Keratinocyte (primary cell): ENCODE results near the gene FMNL2. TPM values are rescaled to one million over a fixed set of nuclear protein-coding genes. Genes with fewer than 3 reads are reported as not detected.

ENCODE experiments used
- DNase-seq: peaks from one replicate; pipeline ENCODE4 v3.0.0-alpha.2; 2011; ENCODE audit warnings: low read depth, missing footprints, low spot score
- FAIRE-seq: peaks from 2 replicates; lab custom pipeline; 2011; peaks lifted over from hg19 to GRCh38; lab: Jason Lieb, UNC
- H2AFZ ChIP-seq: 2 replicates; pipeline ENCODE4 v1.6.0; 2012; ENCODE audit warnings: low read length, control low read depth, inconsistent platforms; ENCODE audit not compliant: control insufficient read depth
- H3K27ac ChIP-seq: 2 replicates; pipeline ENCODE4 v1.5.1; 2011; ENCODE audit warnings: low read length; ENCODE audit not compliant: control insufficient read depth, insufficient read depth
- H3K27me3 ChIP-seq: 3 replicates; pipeline ENCODE4 v1.6.0; 2011; ENCODE audit warnings: low read length; ENCODE audit not compliant: control insufficient read depth, insufficient read depth; ENCODE audit errors: extremely low read depth
- H3K36me3 ChIP-seq, 2 experiments: 2 replicates in 1 of 2; 3 replicates in 1 of 2; pipeline ENCODE4 v1.5.1; 2011; ENCODE audit warnings: low read length in 2 of 2, mild to moderate bottlenecking in 1 of 2; ENCODE audit not compliant: control insufficient read depth in 2 of 2, insufficient read depth in 2 of 2; ENCODE audit errors: extremely low read depth in 1 of 2
- H3K4me1 ChIP-seq: 3 replicates; pipeline ENCODE4 v1.5.1; 2011; ENCODE audit warnings: low read length; ENCODE audit not compliant: control insufficient read depth, insufficient read depth; ENCODE audit errors: extremely low read depth
- H3K4me2 ChIP-seq: 3 replicates; pipeline ENCODE4 v1.6.0; 2011; ENCODE audit warnings: low read depth, low read length; ENCODE audit not compliant: control insufficient read depth, insufficient read depth; ENCODE audit errors: extremely low read depth
- H3K4me3 ChIP-seq, 3 experiments: fragments of 200-600 bp in 1 of 3; sonication (generic) in 1 of 3; 2 replicates in 2 of 3; 3 replicates in 1 of 3; pipeline ENCODE4 v1.5.1; 2011 to 2016; ENCODE audit warnings: low read length in 3 of 3, mild to moderate bottlenecking in 3 of 3, control low read depth in 2 of 3, inconsistent platforms in 1 of 3, low read depth in 1 of 3, mixed read lengths in 1 of 3, mixed run types in 1 of 3, moderate library complexity in 1 of 3; ENCODE audit not compliant: control insufficient read depth in 2 of 3, insufficient read depth in 2 of 3; ENCODE audit errors: extremely low read depth in 1 of 3
- H3K79me2 ChIP-seq: 2 replicates; pipeline ENCODE4 v1.6.0; 2012; ENCODE audit warnings: low read length; ENCODE audit not compliant: control insufficient read depth, insufficient read depth
- H3K9ac ChIP-seq: 3 replicates; pipeline ENCODE4 v1.6.0; 2011; ENCODE audit warnings: low read length; ENCODE audit not compliant: control insufficient read depth, insufficient read depth; ENCODE audit errors: extremely low read depth
- H3K9me1 ChIP-seq: 3 replicates; pipeline ENCODE4 v1.6.0; 2011; ENCODE audit warnings: low read length; ENCODE audit not compliant: control insufficient read depth, insufficient read depth; ENCODE audit errors: extremely low read depth
- H3K9me3 ChIP-seq: 2 replicates; pipeline ENCODE4 v1.5.1; 2012; ENCODE audit warnings: low read depth, low read length; ENCODE audit not compliant: control insufficient read depth
- H4K20me1 ChIP-seq: 3 replicates; pipeline ENCODE4 v1.6.0; 2011; ENCODE audit warnings: low read length; ENCODE audit not compliant: control insufficient read depth, insufficient read depth; ENCODE audit errors: extremely low read depth
- EZH2 ChIP-seq: IDR thresholded peaks from one replicate; pipeline ENCODE4 v1.6.1; 2012; ENCODE audit warnings: inconsistent platforms, mild to moderate bottlenecking, low read length, moderate library complexity
- dilution Hi-C: fragments of 300-500 bp; cut with MboI; formaldehyde crosslinking; loops from one replicate; pipeline ENCODE4 v1.7.0; 2020; ENCODE audit warnings: low sequenced_read_pairs; ENCODE audit not compliant: extremely low pct_ligation_motif_present
- polyA plus RNA-seq, 5 experiments: library from polyadenylated mRNA; depleted of rRNA in 3 of 5; stranded (reverse) in 3 of 5; stranded (forward) in 1 of 5; unstranded in 1 of 5; fragments of >200 nt; gene quantifications; 1 replicate in 1 of 5; 2 replicates in 3 of 5; 3 replicates in 1 of 5; pipeline versions ENCODE4 v1.2.1 to v1.2.3, GENCODE V29; 2011 to 2012; ENCODE audit warnings: missing spikeins in 2 of 5, low read depth in 1 of 5, low replicate concordance in 1 of 5
- TF ChIP-seq, protein P1 (sequence below), 3 experiments: IDR thresholded peaks in 1 of 3; conservative IDR thresholded peaks in 1 of 3; optimal IDR thresholded peaks in 1 of 3; 2 replicates in 2 of 3; 3 replicates in 1 of 3; pipeline versions ENCODE3 to v1.5.1; 2011; ENCODE audit warnings: low read length in 3 of 3, mild to moderate bottlenecking in 3 of 3, moderate library complexity in 2 of 3, control low read depth in 1 of 3, inconsistent platforms in 1 of 3; ENCODE audit not compliant: insufficient read depth in 2 of 3; ENCODE audit errors: extremely low read depth in 1 of 3

FMNL2 gene
- polyA plus RNA-seq, 1 donor (not counting 4 experiments of a cell fraction or from before 2014, with no cell fraction given) = 62.7 TPM

DNA sequence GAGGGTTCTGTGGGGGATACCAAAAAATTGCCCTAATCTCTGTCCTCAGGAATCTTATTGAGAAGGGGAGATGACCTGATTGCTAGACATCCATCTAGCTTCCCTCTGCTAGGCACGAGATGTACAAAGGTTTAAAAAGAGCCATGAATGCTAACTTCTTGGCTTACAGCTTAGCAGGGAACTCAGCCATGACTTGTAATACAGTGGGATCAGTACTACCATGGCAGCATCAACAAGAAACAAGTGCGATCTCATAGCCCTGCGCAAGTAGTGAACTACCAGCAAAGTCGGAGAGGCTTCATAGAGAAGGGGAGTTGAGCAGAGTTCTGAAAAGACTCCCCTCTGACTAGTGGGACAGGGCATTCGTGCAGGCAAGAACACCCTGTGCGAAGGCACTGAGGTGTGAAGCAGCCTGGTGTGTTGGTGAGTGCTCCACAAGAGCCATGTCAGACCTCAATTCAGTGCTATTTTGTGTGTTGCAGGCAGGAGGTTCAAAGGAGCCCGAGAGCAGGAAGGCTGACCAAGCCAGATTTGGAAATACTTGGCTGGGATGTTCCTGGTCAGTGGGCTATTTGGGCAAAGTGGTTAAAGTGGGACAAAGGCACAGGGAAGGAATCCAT lies 130.0 kb downstream of the FMNL2 start:
- Histone ChIP-seq H3K27me3 (no peaks in the 10 kb centered on the region), H3K79me2 (peaks cover 91% of the 10 kb centered on the region), H3K9ac (no peak overlapping the region), H3K9me3 (no peaks in the 10 kb centered on the region), H3K36me3 (no peaks in the 10 kb centered on the region), H4K20me1 (no peaks in the 10 kb centered on the region), H3K4me3 (no peak overlapping the region), H2AFZ (no peak overlapping the region), H3K4me2 (no peak overlapping the region), H3K4me1 (peaks cover 44% of the 10 kb centered on the region), H3K9me1 (peaks cover 7% of the 10 kb centered on the region), H3K27ac (no peak overlapping the region)
- no peak for TF ChIP-seq EZH2
- TF ChIP-seq, protein P1, sequence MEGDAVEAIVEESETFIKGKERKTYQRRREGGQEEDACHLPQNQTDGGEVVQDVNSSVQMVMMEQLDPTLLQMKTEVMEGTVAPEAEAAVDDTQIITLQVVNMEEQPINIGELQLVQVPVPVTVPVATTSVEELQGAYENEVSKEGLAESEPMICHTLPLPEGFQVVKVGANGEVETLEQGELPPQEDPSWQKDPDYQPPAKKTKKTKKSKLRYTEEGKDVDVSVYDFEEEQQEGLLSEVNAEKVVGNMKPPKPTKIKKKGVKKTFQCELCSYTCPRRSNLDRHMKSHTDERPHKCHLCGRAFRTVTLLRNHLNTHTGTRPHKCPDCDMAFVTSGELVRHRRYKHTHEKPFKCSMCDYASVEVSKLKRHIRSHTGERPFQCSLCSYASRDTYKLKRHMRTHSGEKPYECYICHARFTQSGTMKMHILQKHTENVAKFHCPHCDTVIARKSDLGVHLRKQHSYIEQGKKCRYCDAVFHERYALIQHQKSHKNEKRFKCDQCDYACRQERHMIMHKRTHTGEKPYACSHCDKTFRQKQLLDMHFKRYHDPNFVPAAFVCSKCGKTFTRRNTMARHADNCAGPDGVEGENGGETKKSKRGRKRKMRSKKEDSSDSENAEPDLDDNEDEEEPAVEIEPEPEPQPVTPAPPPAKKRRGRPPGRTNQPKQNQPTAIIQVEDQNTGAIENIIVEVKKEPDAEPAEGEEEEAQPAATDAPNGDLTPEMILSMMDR (optimal IDR thresholded peaks at IDR 0.05 in 1 of 3, IDR thresholded peaks at IDR 0.05 in 1 of 3, conservative IDR thresholded peaks at IDR 0.05 in 1 of 3; ENCODE audit: extremely low read depth in 1 of 3, insufficient read depth in 2 of 3, low read length in 3 of 3) = no peak
- DNase-seq = no peak
- no peak for FAIRE-seq
- dilution Hi-C loops = no loop called here

DNA sequence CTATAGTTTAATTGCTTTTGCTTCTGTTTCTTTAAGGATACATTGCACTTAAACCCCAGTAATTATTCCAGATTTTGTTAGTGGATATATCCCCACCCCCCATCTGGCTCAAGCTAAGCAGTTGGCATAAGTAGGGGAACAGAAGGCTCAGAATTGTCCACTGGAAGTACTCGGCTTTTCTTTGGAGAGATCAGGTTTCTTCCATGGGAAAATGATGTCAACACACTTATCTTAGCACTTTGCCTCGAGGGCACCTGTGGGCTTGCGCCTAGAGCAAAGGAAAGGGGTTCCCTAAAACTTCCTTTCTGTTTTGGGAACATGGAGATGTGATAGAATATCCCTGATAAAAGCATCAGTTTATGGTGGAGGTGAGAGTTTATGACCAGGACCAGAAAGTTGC lies 130.6 kb downstream of the FMNL2 start:
- Histone ChIP-seq H3K9ac (no peak overlapping the region), H3K27ac (peak overlapping the region; percentile 15), H3K36me3 (no peaks in the 10 kb centered on the region), H3K9me1 (peaks cover 7% of the 10 kb centered on the region), H3K4me3 (no peak overlapping the region), H3K79me2 (peaks cover 91% of the 10 kb centered on the region), H4K20me1 (no peaks in the 10 kb centered on the region), H3K4me2 (peak overlapping the region; percentile 92), H3K4me1 (peaks cover 44% of the 10 kb centered on the region), H3K27me3 (no peaks in the 10 kb centered on the region), H3K9me3 (no peaks in the 10 kb centered on the region), H2AFZ (no peak overlapping the region)
- DNase-seq (no peak), FAIRE-seq (no peak)
- TF ChIP-seq EZH2 = no peak
- TF ChIP-seq, protein P1 (optimal IDR thresholded peaks at IDR 0.05 in 1 of 3, IDR thresholded peaks at IDR 0.05 in 1 of 3, conservative IDR thresholded peaks at IDR 0.05 in 1 of 3; ENCODE audit: extremely low read depth in 1 of 3, insufficient read depth in 2 of 3, low read length in 3 of 3) = no peak
- dilution Hi-C loops = no loop called here
